HCT116 (cell line): Measurements from ENCODE around the gene DDR2. TPM values are rescaled to one million over a fixed set of nuclear protein-coding genes. Genes with fewer than 3 reads are reported as not detected.

Experiments
- ATAC-seq: fragments of 200-7000 bp; cut with Tn5 transposase; 2 replicates; pipeline ENCODE4 v1.9.1; 2020; ENCODE audit warnings: mild to moderate bottlenecking, moderate library complexity
- BruUV-seq: library from RNA; stranded (reverse); fragments of 400-500 nt; replicated peaks from 2 replicates; lab custom pipeline; 2021; lab: Mats Ljungman, UMichigan
- CTCF ChIA-PET: fragments of 300-600 bp; sonication (Branson Sonifier 250); formaldehyde crosslinking; loops from one replicate; lab custom pipeline; 2021; ENCODE audit warnings: antibody characterized with exemption; lab: Charles Lee
- POLR2A ChIA-PET: fragments of 300-600, 350-600 bp; sonication (Branson Sonifier 250); formaldehyde crosslinking; loops from one replicate; lab custom pipeline; 2021; ENCODE audit warnings: antibody characterized with exemption; lab: Charles Lee
- RAD21 ChIA-PET, 2 experiments: fragments of 300-600 bp; sonication (Branson Sonifier 250); formaldehyde crosslinking; loops; one replicate each; lab custom pipeline; 2023; ENCODE audit warnings: low total read pairs in 2 of 2; ENCODE audit not compliant: uncharacterized antibody in 2 of 2, unreplicated experiment in 2 of 2, low non-redundant PET in 1 of 2; lab: Charles Lee
- DNase-seq: peaks from one replicate; pipeline ENCODE4 v3.0.0-alpha.2; 2010; ENCODE audit warnings: low read depth, low spot score
- H2AFZ ChIP-seq: fragments of 200-600 bp; shearing (Covaris generic), sonication (generic); 2 replicates; pipeline ENCODE4 v1.6.1; 2017; ENCODE audit warnings: low read depth, mixed run types, mixed read lengths, antibody characterized with exemption, low read length; ENCODE audit not compliant: poor library complexity, severe bottlenecking
- H3K27ac ChIP-seq: 2 replicates; pipeline ENCODE4 v1.5.1; 2012; ENCODE audit warnings: low read depth, low read length
- H3K27me3 ChIP-seq: fragments of 200-600 bp; sonication (generic); 2 replicates; pipeline ENCODE4 v1.6.1; 2016; ENCODE audit warnings: mixed run types, low read length, mixed read lengths; ENCODE audit not compliant: insufficient read depth
- H3K36me3 ChIP-seq, 2 experiments: fragments of 200-500 bp in 1 of 2; fragments of 200-600 bp in 1 of 2; sonication (Bioruptor generic) in 1 of 2; sonication (generic) in 1 of 2; 2 replicates each; pipeline versions ENCODE4 v1.5.1 to v1.6.1; 2014 to 2016; ENCODE audit warnings: low read length in 2 of 2, inconsistent platforms in 1 of 2, mixed read lengths in 1 of 2, mixed run types in 1 of 2; ENCODE audit not compliant: insufficient read depth in 2 of 2, control insufficient read depth in 1 of 2
- H3K4me1 ChIP-seq, 2 experiments: fragments of 200-600 bp in 1 of 2; sonication (generic) in 1 of 2; 2 replicates each; pipeline versions ENCODE4 v1.5.1 to v1.6.1; 2012 to 2017; ENCODE audit warnings: low read length in 2 of 2, inconsistent platforms in 1 of 2, mild to moderate bottlenecking in 1 of 2, mixed read lengths in 1 of 2, mixed run types in 1 of 2, moderate library complexity in 1 of 2; ENCODE audit not compliant: insufficient read depth in 2 of 2, control insufficient read depth in 1 of 2
- H3K4me2 ChIP-seq: fragments of 200-600 bp; sonication (generic); 2 replicates; pipeline ENCODE4 v1.6.1; 2017; ENCODE audit warnings: mixed run types, low read length, mixed read lengths
- H3K4me3 ChIP-seq, 2 experiments: fragments of 200-600 bp in 1 of 2; sonication (generic) in 1 of 2; replicated peaks in 1 of 2; 2 replicates each; pipeline ENCODE4 v1.5.1; 2011 to 2016; ENCODE audit warnings: low read length in 2 of 2, control low read depth in 1 of 2, low read depth in 1 of 2, mild to moderate bottlenecking in 1 of 2, mixed read lengths in 1 of 2, mixed run types in 1 of 2
- H3K79me2 ChIP-seq: fragments of 200-600 bp; sonication (generic); 2 replicates; pipeline ENCODE4 v1.6.1; 2017; ENCODE audit warnings: mild to moderate bottlenecking, mixed run types, low read length, moderate library complexity, mixed read lengths; ENCODE audit not compliant: insufficient read depth
- H3K9ac ChIP-seq: fragments of 200-600 bp; sonication (generic); 2 replicates; pipeline ENCODE4 v1.6.1; 2016; ENCODE audit warnings: low read length, mixed read lengths
- H3K9me2 ChIP-seq: fragments of 200-600 bp; sonication (generic), shearing (Covaris generic); 2 replicates; pipeline ENCODE4 v1.6.1; 2017; ENCODE audit warnings: mixed run types, mild to moderate bottlenecking, moderate library complexity; ENCODE audit not compliant: insufficient read depth
- H3K9me3 ChIP-seq, 2 experiments: fragments of 200-500 bp in 1 of 2; fragments of 200-600 bp in 1 of 2; sonication (Bioruptor generic) in 1 of 2; sonication (generic) in 1 of 2; 2 replicates each; pipeline ENCODE4 v1.6.1; 2014 to 2017; ENCODE audit warnings: low read length in 2 of 2, mixed read lengths in 2 of 2, inconsistent platforms in 1 of 2, low read depth in 1 of 2, mild to moderate bottlenecking in 1 of 2, mixed run types in 1 of 2, moderate library complexity in 1 of 2; ENCODE audit not compliant: control insufficient read depth in 1 of 2, insufficient read depth in 1 of 2
- H4K20me1 ChIP-seq: fragments of 200-600 bp; sonication (generic), shearing (Covaris generic); 2 replicates; pipeline ENCODE4 v1.6.1; 2017; ENCODE audit warnings: mixed run types, mild to moderate bottlenecking, moderate library complexity; ENCODE audit not compliant: insufficient read depth
- CBX3 ChIP-seq: IDR thresholded peaks from 2 replicates; pipeline ENCODE4 v1.6.1; 2012; ENCODE audit warnings: low read depth
- ELF1 ChIP-seq: IDR thresholded peaks from 2 replicates; pipeline ENCODE4 v1.6.1; 2012; ENCODE audit warnings: low read depth, borderline replicate concordance
- FOSL1 ChIP-seq: IDR thresholded peaks from 2 replicates; pipeline ENCODE4 v1.6.1; 2012; ENCODE audit warnings: low read depth
- JUND ChIP-seq: IDR thresholded peaks from 2 replicates; pipeline ENCODE4 v1.6.1; 2012
- MAX ChIP-seq: IDR thresholded peaks from 2 replicates; pipeline ENCODE4 v1.6.1; 2012
- RAD21 ChIP-seq: IDR thresholded peaks from 2 replicates; pipeline ENCODE4 v1.6.1; 2012; ENCODE audit warnings: low read depth, mild to moderate bottlenecking
- intact Hi-C: fragments of 100-400 bp; cut with micrococcal nuclease; formaldehyde crosslinking; loops from 2 replicates; pipeline ENCODE4 v1.10.0; 2022
- total RNA-seq: library from RNA; stranded (reverse); gene quantifications from one replicate; pipeline ENCODE4 v1.2.1, GENCODE V29; 2021; ENCODE audit not compliant: unreplicated experiment
- TF ChIP-seq, protein P1 (sequence below): IDR thresholded peaks from 2 replicates; pipeline ENCODE4 v1.6.1; 2012; ENCODE audit warnings: low read depth
- TF ChIP-seq, protein P2 (sequence below), 3 experiments: fragments of 200-600 bp in 1 of 3; sonication (generic) in 1 of 3; IDR thresholded peaks in 2 of 3; conservative IDR thresholded peaks in 1 of 3; 2 replicates each; pipeline ENCODE4 v1.5.1; 2012 to 2017; ENCODE audit warnings: low read depth in 2 of 3, low read length in 2 of 3, antibody characterized with exemption in 1 of 3, borderline replicate concordance in 1 of 3, control low read depth in 1 of 3, mild to moderate bottlenecking in 1 of 3, mixed read lengths in 1 of 3, mixed run types in 1 of 3, moderate library complexity in 1 of 3; ENCODE audit not compliant: insufficient read depth in 1 of 3

DDR2 gene
- total RNA-seq, 1 experiment from 2014 or later = 0.84 TPM

- Histone ChIP-seq H3K4me3 (no peak overlapping the region), H3K79me2 (no peaks in the 10 kb centered on the region), H2AFZ (no peak overlapping the region), H3K4me2 (no peak overlapping the region), H3K9me3 (no peaks in the 10 kb centered on the region), H3K36me3 (no peaks in the 10 kb centered on the region), H3K27ac (no peak overlapping the region), H4K20me1 (no peaks in the 10 kb centered on the region), H3K4me1 (no peaks in the 10 kb centered on the region), H3K9me2 (no peaks in the 10 kb centered on the region), H3K27me3 (no peaks in the 10 kb centered on the region), H3K9ac (no peak overlapping the region)
- intact Hi-C loops = no loop called here
- DNase-seq (no peak), ATAC-seq (no peak)
- no TSS peak for BruUV-seq
- ChIA-PET CTCF (no interaction called here), RAD21 (no interaction called here), POLR2A (no interaction called here)
- TF ChIP-seq CBX3 = no peak
Observed at GRCh38 chr1:162712317-162713029, 80.2 kb downstream of the DDR2 start.

DNA sequence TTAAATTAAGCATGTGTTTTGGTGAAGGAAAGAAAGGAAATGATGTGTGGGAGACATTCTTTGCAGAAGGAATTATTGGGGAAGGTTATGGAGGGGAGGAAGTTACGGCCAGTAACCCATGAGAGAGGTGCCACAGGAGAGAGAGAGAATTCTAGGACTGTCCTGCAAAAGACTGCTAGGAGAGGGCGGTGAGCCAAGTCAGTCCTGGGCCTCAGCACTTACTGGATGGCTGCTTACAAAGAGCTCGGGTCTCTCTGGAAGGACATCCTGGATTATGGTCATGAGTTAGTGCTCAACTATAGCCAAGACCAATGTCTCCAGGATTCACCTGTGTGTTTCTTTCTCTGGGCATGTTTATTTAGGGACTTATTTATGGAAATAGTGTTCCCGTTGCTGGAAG, 83.9 kb downstream of the DDR2 start:
- ATAC-seq (no peak), DNase-seq (no peak)
- Histone ChIP-seq H3K36me3 (no peaks in the 10 kb centered on the region), H3K9me3 (no peaks in the 10 kb centered on the region), H3K4me3 (no peak overlapping the region), H3K79me2 (no peaks in the 10 kb centered on the region), H4K20me1 (no peaks in the 10 kb centered on the region), H3K4me2 (no peak overlapping the region), H3K9me2 (no peaks in the 10 kb centered on the region), H3K4me1 (no peaks in the 10 kb centered on the region), H3K27ac (no peak overlapping the region), H3K9ac (no peak overlapping the region), H3K27me3 (no peaks in the 10 kb centered on the region), H2AFZ (no peak overlapping the region)
- ChIA-PET RAD21 (no interaction called here), POLR2A (no interaction called here), CTCF (no interaction called here)
- TF ChIP-seq MAX (no peak), RAD21 (no peak), FOSL1 (no peak), ELF1 (no peak), JUND (no peak)
- TF ChIP-seq, protein P1, sequence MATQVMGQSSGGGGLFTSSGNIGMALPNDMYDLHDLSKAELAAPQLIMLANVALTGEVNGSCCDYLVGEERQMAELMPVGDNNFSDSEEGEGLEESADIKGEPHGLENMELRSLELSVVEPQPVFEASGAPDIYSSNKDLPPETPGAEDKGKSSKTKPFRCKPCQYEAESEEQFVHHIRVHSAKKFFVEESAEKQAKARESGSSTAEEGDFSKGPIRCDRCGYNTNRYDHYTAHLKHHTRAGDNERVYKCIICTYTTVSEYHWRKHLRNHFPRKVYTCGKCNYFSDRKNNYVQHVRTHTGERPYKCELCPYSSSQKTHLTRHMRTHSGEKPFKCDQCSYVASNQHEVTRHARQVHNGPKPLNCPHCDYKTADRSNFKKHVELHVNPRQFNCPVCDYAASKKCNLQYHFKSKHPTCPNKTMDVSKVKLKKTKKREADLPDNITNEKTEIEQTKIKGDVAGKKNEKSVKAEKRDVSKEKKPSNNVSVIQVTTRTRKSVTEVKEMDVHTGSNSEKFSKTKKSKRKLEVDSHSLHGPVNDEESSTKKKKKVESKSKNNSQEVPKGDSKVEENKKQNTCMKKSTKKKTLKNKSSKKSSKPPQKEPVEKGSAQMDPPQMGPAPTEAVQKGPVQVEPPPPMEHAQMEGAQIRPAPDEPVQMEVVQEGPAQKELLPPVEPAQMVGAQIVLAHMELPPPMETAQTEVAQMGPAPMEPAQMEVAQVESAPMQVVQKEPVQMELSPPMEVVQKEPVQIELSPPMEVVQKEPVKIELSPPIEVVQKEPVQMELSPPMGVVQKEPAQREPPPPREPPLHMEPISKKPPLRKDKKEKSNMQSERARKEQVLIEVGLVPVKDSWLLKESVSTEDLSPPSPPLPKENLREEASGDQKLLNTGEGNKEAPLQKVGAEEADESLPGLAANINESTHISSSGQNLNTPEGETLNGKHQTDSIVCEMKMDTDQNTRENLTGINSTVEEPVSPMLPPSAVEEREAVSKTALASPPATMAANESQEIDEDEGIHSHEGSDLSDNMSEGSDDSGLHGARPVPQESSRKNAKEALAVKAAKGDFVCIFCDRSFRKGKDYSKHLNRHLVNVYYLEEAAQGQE = no peak
- TF ChIP-seq, protein P2, sequence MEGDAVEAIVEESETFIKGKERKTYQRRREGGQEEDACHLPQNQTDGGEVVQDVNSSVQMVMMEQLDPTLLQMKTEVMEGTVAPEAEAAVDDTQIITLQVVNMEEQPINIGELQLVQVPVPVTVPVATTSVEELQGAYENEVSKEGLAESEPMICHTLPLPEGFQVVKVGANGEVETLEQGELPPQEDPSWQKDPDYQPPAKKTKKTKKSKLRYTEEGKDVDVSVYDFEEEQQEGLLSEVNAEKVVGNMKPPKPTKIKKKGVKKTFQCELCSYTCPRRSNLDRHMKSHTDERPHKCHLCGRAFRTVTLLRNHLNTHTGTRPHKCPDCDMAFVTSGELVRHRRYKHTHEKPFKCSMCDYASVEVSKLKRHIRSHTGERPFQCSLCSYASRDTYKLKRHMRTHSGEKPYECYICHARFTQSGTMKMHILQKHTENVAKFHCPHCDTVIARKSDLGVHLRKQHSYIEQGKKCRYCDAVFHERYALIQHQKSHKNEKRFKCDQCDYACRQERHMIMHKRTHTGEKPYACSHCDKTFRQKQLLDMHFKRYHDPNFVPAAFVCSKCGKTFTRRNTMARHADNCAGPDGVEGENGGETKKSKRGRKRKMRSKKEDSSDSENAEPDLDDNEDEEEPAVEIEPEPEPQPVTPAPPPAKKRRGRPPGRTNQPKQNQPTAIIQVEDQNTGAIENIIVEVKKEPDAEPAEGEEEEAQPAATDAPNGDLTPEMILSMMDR (IDR thresholded peaks at IDR 0.05 in 2 of 3, conservative IDR thresholded peaks at IDR 0.05 in 1 of 3; ENCODE audit: borderline replicate concordance in 1 of 3, insufficient read depth in 1 of 3, low read depth in 2 of 3, low read length in 2 of 3) = no peak
- intact Hi-C loops = no loop called here
- BruUV-seq = no TSS peak
